HepG2 (cell line): ENCODE data around the gene GPALPP1.

Experiments
- AFF4 ChIP-seq: sonication (generic); formaldehyde crosslinking; IDR thresholded peaks from 2 replicates; pipeline ENCODE4 v1.4.0; 2020; ENCODE audit warnings: missing genetic modification reagents
- CEBPG ChIP-seq: IDR thresholded peaks from 2 replicates; pipeline ENCODE4 v1.6.1; 2016
- CTCF ChIP-seq: sonication (generic); formaldehyde crosslinking; IDR thresholded peaks from 2 replicates; pipeline ENCODE4 v1.5.0; 2020; ENCODE audit warnings: mild to moderate bottlenecking, missing genetic modification reagents, moderate library complexity
- DNMT1 ChIP-seq: sonication (generic); formaldehyde crosslinking; IDR thresholded peaks from 2 replicates; pipeline ENCODE4 v1.5.1; 2020; ENCODE audit warnings: mild to moderate bottlenecking, missing genetic modification reagents
- ERF ChIP-seq: IDR thresholded peaks from 2 replicates; pipeline ENCODE4 v1.6.1; 2018; ENCODE audit warnings: missing biosample characterization, missing genetic modification reagents
- FOXM1 ChIP-seq: sonication (generic); formaldehyde crosslinking; IDR thresholded peaks from 2 replicates; pipeline ENCODE4 v1.5.0; 2020; ENCODE audit warnings: missing genetic modification reagents
- GATAD2A ChIP-seq: IDR thresholded peaks from 2 replicates; pipeline ENCODE4 v1.6.1; 2016
- MXD3 ChIP-seq: IDR thresholded peaks from 2 replicates; pipeline ENCODE4 v1.6.1; 2016; ENCODE audit warnings: mild to moderate bottlenecking, missing biosample characterization, missing genetic modification reagents
- PATZ1 ChIP-seq: sonication (generic); formaldehyde crosslinking; IDR thresholded peaks from 2 replicates; pipeline ENCODE4 v1.4.0; 2020; ENCODE audit warnings: missing genetic modification reagents
- RNF2 ChIP-seq: fragments of 450-650 bp; conservative IDR thresholded peaks from 2 replicates; pipeline ENCODE4 v1.6.1; 2016; ENCODE audit warnings: low read depth
- SCMH1 ChIP-seq: sonication (generic); formaldehyde crosslinking; IDR thresholded peaks from 2 replicates; pipeline ENCODE4 v1.9.0; 2021; ENCODE audit warnings: missing genetic modification reagents, mild to moderate bottlenecking, borderline replicate concordance
- SP1 ChIP-seq, 2 experiments: fragments of 450-650 bp in 1 of 2; sonication (generic) in 1 of 2; formaldehyde crosslinking in 1 of 2; IDR thresholded peaks; 2 replicates each; pipeline versions ENCODE4 v1.4.0 to v1.6.1; 2016 to 2020; ENCODE audit warnings: missing genetic modification reagents in 1 of 2
- ZNF274 ChIP-seq: sonication (generic); formaldehyde crosslinking; IDR thresholded peaks from 2 replicates; pipeline ENCODE4 v1.5.1; 2020; ENCODE audit warnings: mild to moderate bottlenecking, missing genetic modification reagents
- ZSCAN5A ChIP-seq: sonication (generic); formaldehyde crosslinking; IDR thresholded peaks from 2 replicates; pipeline ENCODE4 v1.8.0; 2022; ENCODE audit warnings: mild to moderate bottlenecking, missing genetic modification reagents, borderline replicate concordance

- TF ChIP-seq SCMH1 (CRISPR knock-in tag) = no peak
- TF ChIP-seq SP1 (IDR thresholded peaks at IDR 0.05) = no peak
- TF ChIP-seq SP1 (CRISPR knock-in tag; IDR thresholded peaks at IDR 0.05) = no peak
- TF ChIP-seq CEBPG (CRISPR knock-in tag) = no peak
- TF ChIP-seq CTCF = no peak
- TF ChIP-seq AFF4 = no peak
- no peak for TF ChIP-seq ZNF274
- no peak for TF ChIP-seq MXD3 (CRISPR knock-in tag)
- TF ChIP-seq FOXM1 = no peak
- no peak for TF ChIP-seq GATAD2A (CRISPR knock-in tag)
- no peak for TF ChIP-seq PATZ1
- TF ChIP-seq ZSCAN5A = no peak
- TF ChIP-seq DNMT1 = no peak
- TF ChIP-seq RNF2 = no peak
- no peak for TF ChIP-seq ERF (CRISPR knock-in tag)
These were observed 57.1 kb downstream of the GPALPP1 start for GRCh38 chr13:45046445-45046844.
